GM19099 (cell line): Measurements from ENCODE around the gene CP.

Experiments
- POLR2A ChIP-seq: IDR thresholded peaks from 3 replicates; pipeline ENCODE4 v1.6.1; 2011; ENCODE audit warnings: low read depth; ENCODE audit not compliant: insufficient read length; ENCODE audit errors: extremely low read depth

Gene CP

DNA sequence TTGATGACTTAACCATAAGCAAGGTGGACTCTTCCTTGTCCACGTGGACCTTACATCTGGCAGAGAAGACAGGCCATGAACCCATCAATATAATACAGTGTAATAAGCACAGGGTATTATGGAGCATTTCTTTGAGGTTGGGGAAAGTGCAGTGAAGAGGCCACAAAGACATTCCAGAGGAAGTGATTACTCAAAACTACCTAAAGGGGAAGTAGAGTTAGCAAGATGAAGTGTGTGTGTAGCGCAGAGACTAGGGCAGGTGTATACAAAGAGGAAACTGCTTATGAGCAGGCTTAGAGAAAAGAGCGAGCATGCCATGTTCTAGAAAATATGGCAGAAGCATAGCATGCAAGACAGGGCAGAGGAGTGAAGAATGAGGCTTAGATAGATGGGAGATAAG, 17.9 kb downstream of the CP start:
- no peak for TF ChIP-seq POLR2A

DNA sequence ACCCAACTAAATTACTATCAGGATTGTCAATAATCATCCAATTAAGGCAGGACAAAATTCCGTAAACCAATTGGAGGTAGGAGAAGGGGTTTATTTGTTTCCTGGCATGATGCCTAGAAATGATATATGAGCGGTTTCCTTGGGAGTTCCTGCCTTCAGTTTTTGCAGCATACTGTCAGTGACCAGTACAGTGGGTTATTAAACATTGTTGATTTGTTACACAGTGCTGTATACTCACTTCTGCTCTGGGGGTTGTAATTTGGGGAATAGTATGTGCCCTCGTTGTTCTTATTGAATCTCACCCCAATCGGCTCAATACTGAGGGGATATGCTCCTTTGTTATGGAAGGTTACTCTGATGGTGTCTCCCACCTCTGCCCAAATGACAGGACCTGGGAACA, 22.2 kb downstream of the CP start:
- no peak for TF ChIP-seq POLR2A

DNA sequence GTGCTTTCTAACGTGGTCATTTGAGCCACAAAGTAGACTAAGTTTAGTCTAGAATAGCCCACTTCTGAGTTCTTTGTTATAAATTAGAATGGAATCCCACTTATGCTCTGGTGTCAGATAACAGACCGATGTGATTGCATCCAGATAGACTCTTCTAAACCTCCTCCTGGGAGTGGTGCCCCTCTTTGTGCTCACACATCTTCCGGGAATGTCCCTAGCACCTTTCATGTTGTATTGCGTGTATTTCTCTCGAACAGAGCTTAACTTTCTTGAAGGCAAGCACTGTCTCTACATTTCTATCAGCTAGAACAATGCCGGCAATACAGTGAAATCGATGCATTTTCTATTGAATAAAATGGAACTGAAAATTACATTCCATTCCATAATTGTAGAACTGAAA, 23.0 kb downstream of the CP start:
- TF ChIP-seq POLR2A = no peak

DNA sequence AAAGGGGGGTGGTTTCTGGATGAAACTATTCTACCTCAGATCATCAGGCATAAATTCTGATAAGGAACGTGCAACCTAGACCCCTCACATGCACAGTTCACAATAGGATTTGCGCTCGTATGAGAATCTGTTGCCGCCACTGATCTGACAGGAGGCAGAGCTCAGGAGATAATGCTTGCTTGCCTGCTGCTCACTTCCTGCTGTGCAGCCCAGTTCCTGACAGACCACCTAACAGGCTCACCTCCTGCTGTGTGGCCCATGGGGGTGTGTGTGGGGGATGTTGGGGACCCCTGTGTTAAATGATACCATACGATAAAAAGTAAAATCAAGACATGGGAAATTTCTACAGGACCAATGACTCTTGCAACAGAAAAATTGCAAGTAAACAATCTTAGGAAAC, 24.0 kb downstream of the CP start:
- no peak for TF ChIP-seq POLR2A

DNA sequence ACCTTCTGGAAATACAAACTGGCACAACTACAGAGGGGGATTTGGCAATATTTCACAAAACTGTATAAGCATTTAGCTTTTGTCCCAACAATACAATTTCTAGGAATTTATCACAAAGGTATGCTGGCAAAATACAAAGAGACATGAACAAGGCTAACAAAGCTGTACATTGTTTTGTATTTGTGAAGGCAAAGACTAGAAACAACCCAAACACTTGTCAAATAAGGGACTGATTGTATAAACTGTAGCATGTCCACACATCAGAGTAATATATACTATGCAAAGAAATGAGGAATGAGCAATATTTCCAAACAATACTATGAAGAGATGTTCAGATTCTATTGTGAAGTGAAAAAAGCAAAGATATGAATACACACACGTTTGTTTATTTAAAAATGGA, 26.4 kb downstream of the CP start:
- TF ChIP-seq POLR2A = no peak

DNA sequence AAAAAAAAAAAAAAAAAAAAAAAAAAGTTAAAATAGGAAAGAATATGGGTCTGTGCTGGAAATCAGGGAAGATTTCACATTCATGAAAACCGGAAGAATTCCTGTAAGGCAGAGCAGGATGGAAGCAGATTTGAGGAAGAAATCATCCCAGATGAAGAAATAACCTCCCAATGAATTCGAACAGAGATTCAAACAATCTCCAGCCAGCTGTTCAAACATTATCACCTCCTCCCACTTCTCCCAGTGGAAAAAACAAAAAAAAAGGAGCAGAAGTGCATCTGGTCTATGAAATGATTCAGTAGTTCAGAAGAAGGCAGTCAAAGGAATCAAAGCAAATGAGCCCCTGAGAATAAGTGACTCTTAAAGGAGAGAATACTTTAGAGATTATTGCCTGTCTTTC, 33.1 kb downstream of the CP start:
- no peak for TF ChIP-seq POLR2A

DNA sequence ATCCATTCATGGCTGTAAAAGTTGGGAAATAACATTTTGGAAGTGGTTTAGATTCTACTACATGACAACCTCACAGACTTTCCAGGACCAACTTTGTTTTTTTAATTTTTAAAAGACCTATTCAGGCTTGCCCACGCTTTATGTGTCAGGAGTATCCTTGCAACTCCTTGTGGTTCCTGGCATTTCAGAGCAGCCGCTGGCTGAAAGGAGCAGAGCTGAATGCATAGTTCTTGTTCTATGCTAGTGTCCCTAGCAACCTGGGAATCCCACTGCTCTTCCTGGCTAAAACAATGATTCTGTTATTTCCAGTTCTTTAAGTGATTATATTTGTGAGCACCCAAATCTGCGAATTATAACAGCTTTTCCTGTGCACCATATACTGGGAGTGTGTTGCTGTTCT, 34.9 kb downstream of the CP start:
- no peak for TF ChIP-seq POLR2A

DNA sequence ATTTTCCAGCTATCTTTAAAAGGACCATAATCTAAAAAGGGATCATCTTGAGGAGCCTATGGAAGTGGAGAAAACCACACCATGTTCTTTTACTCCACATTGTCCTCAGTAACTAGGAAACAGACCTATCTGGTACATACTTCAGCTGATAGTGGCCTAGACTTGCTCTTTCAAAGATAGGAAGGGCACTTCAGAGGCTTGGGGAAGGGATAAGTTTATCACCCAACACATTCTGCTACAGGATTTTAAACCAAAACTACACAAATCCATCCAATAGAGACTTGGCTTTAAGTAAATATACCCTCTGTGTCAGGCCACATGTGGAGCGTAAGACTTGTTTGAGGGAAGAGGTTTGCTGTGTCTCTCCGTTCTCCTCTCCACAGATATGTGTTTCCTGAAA, 35.4 kb downstream of the CP start:
- TF ChIP-seq POLR2A = no peak

DNA sequence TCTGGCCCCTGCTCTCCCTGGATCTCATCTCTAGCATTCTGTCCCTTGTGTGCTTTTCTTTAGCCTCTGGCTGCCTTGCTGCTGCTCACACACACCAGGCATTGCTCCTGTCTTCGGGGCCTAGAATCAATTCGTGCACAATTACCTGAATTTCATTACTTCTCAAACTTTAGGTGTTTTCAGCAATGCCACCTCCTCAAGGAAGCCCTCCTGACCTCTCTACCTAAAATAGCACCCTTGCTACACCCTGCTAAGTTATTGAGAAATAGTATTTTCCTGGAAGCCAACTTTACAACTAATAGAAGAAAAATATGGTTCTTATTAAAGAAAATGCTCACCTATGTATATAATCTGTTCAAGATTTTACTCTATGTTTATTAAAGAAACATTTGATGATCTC, 40.4 kb downstream of the CP start:
- no peak for TF ChIP-seq POLR2A

DNA sequence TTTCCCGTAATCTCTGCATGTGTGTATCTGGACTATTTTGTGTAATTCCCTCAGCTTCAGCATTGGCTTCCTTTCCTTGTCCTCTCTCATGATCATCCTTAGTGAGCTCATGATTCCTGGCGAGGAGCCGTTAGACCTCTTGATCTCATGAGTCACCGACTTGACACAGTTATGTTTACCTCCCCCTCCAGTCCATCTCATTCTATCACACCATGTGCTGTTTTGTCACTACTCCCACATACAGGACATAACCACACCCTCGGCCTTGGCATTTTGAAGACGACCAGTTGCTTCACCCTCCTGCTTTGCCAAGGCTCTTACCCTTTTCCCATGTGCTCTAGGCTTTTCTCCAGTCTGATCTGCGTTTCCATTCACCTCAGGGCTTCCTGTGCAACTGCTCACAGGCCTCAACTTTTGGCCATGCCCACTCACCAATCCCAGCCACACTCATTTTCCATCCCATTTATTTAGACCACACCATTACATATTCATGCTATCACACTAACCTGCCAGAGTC, 41.5 kb downstream of the CP start:
- no peak for TF ChIP-seq POLR2A

DNA sequence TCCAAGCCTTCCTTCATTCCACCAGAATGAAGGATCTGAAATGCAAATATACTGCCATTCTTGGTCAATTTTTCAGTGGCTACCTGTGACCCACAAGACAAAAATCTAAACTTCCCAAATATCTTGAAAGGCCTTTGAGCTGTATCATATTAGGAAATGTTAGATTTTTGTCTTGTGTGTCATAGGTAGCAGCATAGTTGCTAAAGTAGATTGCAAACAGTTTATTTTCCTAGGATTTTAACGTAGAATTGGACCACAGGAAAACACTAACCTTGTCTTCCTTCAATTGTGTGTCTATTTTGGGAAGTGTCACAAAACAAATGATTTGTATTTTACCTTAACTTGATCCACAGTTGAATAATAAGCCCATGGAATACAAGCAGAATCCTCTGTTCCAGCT, 42.4 kb downstream of the CP start:
- TF ChIP-seq POLR2A = no peak

DNA sequence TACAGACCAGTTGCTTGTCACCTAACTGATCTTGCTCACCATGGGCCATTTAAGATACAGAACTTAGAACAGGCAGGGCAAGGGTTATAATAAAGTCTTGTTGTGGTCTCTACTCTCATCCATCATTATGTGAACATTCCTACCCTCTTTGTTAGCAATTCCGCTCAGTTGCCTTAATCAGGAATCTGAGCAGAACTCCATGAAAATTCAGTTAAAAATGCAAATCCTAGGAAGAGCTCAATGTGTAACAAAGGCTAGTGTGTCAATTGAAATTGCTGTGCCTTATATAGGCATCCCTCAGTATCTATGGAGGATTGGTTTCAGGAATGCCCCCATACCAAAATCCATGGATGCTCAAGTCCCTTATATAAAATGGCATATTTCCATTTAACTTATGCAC, 44.5 kb downstream of the CP start:
- no peak for TF ChIP-seq POLR2A

DNA sequence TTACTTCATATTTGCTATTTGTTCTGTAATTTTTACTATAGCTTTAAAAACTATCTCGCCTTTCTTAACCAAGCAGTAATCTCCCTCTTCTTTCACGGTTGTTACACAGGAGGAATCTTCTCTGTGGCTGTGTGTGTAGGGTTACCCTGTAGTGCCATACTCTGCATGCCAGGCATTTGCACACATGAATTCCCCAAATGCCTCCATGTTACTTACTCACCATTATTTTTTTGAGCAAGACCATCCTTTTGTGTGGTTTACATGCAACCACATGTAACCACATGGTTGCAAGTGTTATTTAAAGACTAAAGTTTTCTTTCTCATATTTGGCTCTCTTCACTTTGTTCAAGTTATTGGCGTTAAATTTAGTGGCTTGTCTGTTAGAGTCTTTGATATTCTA, 46.7 kb downstream of the CP start:
- no peak for TF ChIP-seq POLR2A

DNA sequence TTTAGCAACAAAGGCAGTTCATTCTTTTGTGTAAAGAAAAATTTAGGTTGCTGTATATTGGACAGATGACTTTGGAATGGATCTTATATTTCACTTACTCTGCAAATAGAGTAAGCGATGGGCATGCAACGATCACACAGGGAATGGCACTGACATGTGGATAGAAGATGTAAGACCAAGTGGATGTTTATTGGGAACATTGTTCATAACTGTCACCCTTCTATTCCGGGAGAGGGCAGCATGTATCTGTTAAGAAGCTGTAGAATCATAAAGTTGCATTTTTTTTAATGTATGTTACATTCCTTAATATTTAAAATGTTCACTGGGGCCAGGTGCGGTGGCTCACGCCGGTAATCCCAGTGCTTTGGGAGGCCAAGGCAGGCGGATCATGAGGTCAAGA, 51.0 kb downstream of the CP start:
- TF ChIP-seq POLR2A = no peak

DNA sequence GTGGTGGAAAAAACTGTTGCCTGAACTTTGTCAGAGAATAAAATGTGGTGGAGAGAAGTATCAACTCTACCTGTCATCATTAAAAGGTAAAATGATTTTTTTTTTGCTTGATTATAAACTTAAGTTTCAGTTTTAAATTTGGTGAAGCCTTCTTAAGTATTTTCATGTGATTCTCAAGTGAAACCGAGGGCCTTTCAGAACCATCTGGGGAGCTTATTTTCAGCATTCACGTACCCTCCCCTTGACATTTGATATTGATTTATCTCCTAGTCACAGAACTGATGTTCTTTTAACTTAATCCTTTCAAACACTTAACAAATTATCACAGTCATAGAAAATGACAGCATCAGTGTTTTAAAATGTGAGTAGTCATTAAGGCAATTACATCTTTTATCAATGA, 53.7 kb downstream of the CP start:
- no peak for TF ChIP-seq POLR2A

DNA sequence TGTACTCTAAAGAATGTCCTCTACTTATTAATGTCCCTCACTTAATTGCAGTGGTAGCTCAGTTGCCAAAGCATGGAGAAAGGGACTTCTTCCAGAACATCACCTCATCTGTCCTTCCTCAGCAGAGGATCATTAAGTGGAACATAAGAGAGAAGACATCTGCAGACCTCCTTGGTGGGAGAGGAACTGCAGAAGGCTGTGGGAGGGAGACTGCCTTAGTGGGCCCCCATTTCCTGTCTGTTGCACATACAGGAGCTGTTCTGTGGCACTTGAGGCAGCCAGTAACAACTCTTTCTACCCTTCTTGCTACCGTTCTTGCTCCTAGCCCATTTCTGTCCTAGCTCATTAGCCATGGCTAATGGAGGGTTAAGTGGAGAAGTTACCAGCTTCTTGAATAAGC, 58.6 kb downstream of the CP start:
- TF ChIP-seq POLR2A = no peak

DNA sequence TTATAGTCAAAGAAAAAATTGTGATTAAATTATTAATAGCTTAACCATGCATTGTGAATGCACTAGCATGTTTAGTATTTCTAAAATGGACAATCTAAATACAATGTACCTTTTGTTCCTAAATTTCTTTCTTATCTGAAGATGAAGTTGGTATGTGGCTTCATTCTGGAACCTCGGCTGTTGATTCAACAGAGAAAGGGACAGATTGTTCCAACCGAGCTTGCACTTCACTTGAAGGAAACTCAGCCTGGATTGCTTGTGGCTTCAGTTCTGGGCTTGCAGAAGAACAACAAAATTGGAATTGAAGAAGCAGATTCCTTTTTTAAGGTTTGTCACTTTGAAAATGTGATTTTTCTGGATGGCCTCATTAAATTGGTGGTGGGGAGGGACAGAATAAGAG, 59.6 kb downstream of the CP start:
- no peak for TF ChIP-seq POLR2A
